Stimulated activated naive CD8-positive, alpha-beta T cell treated with anti-CD3 and anti-CD28 coated beads, Interleukin-15, Interleukin-2, amounts not matched to agents 100 ng/mL and 50 ng/mL, for 24 hours (primary cell): Measurements from ENCODE around the gene DISP3.

Experiments used
- H3K27ac Mint-ChIP-seq: one replicate; pipeline ENCODE4 v1.8.0; 2021; ENCODE audit warnings: mild to moderate bottlenecking, mixed read lengths
- H3K27me3 Mint-ChIP-seq: one replicate; pipeline ENCODE4 v1.8.0; 2021; ENCODE audit warnings: mixed read lengths
- H3K36me3 Mint-ChIP-seq: one replicate; pipeline ENCODE4 v1.8.0; 2021; ENCODE audit warnings: low read depth, mixed read lengths
- H3K4me1 Mint-ChIP-seq: one replicate; pipeline ENCODE4 v1.8.0; 2021; ENCODE audit warnings: low read depth, mixed read lengths
- H3K4me3 Mint-ChIP-seq: one replicate; pipeline ENCODE4 v1.8.0; 2021; ENCODE audit warnings: mild to moderate bottlenecking, mixed read lengths
- H3K9me3 Mint-ChIP-seq: one replicate; pipeline ENCODE4 v1.8.0; 2021; ENCODE audit warnings: mixed read lengths

The DISP3 gene

DNA sequence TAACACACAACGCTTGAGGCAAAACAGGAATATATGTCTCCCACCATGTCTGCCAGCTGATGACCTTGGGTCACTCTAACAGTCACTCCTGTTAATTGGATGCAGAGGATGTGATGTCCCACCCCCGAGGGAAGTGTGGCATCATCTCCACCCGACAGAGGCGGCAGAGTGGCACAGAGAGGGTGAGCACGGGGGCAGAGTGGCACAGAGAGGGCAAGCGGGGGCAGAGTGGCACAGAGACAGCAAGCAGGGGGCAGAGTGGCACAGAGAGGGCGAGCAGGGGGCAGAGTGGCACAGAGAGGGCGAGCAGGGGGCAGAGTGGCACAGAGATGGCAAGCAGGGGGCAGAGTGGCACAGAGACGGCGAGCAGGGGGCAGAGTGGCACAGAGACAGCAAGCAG, 44.3 kb downstream of the DISP3 start:
- no peaks in the 10 kb centered on the region for H3K4me1 Mint-ChIP-seq
- no peaks in the 10 kb centered on the region for H3K9me3 Mint-ChIP-seq
- no peak overlapping the region for H3K4me3 Mint-ChIP-seq
- no peaks in the 10 kb centered on the region for H3K36me3 Mint-ChIP-seq
- H3K27me3 Mint-ChIP-seq = no peaks in the 10 kb centered on the region
- no peak overlapping the region for H3K27ac Mint-ChIP-seq

DNA sequence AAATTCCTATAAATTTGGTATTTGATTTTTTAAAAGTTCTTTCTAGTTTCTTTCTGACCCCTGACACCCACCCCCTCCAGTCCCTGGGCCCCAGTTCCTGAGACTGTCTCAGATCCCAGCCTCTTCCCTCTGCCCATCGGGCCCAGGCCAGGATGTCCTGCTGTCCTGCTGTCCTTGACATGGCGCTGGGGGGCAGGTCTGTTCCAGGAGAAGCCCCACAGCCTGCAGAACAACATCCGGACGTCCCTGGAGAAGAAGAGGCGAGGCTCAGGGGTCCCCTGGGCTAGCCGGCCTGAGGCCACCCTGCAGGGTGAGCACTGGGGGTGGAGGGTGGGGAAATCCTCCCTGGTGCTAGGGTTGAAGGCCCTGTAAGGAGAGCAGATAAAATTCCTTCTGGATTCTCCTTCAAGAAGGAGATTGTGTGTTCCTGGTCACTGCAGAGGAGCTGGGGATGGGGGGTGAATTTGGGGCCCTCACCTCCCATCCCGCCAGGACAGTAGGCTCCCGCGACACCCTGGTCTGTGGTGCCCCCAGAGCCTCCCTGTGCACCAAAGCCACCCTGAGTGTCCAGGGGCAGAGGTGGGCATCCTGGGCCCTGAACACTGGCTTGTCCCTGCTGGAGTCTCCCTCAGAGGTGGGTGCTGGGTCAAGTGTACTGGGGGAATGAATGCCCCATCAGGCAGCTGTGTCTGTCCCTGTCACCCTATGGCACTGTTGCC, 45.0 kb downstream of the DISP3 start:
- Mint-ChIP-seq H3K9me3 (no peaks in the 10 kb centered on the region), H3K4me1 (no peaks in the 10 kb centered on the region), H3K27me3 (no peaks in the 10 kb centered on the region), H3K27ac (no peak overlapping the region), H3K36me3 (no peaks in the 10 kb centered on the region), H3K4me3 (no peak overlapping the region)

DNA sequence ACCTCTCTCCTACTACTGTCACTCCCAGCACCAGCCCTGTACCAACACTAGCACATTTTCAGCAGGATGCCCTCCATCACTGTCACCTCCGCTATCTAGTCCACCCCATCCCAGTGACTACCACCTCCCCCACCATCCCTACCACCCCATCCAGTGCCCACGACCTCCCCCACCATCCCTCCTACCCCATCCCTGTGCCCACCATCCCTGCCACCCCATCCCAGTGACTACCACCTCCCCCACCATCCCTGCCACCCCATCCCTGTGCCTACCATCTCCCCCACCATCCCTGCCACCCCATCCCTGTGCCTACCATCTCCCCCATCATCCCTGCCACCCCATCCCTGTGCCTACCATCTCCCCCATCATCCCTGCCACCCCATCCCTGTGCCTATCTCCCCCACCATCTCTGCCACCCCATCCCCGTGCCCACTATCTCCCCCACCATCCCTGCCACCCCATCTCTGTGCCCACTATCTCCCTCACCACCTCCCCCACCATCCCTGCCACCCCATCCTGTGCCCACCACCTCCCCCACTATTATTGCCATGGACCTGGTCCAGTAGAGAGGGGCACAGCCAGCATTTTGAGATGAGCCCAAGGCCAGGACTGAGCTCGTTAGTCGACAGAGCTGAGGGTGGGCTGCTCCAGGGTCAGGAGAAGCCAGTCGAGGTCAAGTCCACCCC, 45.7 kb downstream of the DISP3 start:
- no peaks in the 10 kb centered on the region for H3K36me3 Mint-ChIP-seq
- no peaks in the 10 kb centered on the region for H3K27me3 Mint-ChIP-seq
- no peak overlapping the region for H3K4me3 Mint-ChIP-seq
- H3K9me3 Mint-ChIP-seq = no peaks in the 10 kb centered on the region
- H3K27ac Mint-ChIP-seq = no peak overlapping the region
- no peaks in the 10 kb centered on the region for H3K4me1 Mint-ChIP-seq

DNA sequence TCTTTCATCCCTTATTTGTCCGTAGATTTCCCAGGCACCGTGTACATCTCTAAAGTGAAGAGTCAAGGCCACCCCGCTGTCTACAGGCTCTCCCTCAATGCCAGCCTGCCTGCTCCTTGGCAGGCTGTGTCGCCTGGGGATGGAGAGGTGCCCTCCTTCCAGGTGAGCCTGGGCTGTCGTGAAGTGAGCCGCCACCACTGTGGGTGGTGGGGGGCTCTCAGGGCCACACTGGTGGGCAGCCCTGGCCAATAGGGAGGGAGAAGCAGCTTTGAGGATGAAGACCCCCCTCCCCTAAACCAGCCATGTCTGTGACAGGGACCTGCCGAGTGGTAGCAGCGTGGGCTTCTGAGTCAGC, 46.2 kb downstream of the DISP3 start:
- Mint-ChIP-seq H3K27ac (no peak overlapping the region), H3K4me1 (no peaks in the 10 kb centered on the region), H3K9me3 (no peaks in the 10 kb centered on the region), H3K27me3 (no peaks in the 10 kb centered on the region), H3K4me3 (no peak overlapping the region), H3K36me3 (no peaks in the 10 kb centered on the region)

DNA sequence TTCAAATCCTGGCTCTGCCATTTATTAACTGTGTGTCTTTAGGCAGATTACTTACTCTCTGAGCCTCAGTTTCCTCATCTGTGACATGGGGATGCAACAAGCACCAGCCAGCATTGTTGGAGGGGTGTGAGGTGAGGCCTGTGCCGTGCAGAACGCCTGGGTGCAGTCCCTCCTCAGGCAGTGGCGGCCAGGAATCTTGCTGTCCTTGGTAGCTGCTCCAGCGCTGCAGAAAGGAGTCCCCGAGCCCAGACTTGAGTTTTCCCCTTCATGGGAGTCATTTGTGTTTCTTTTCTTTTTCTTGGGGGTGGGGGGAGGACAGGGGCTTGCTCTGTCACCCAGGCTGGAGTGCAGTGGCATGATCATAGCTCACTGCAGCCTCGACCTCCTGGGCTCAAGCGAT, 46.6 kb downstream of the DISP3 start:
- Mint-ChIP-seq H3K4me1 (no peaks in the 10 kb centered on the region), H3K27me3 (no peaks in the 10 kb centered on the region), H3K36me3 (no peaks in the 10 kb centered on the region), H3K4me3 (no peak overlapping the region), H3K27ac (no peak overlapping the region), H3K9me3 (no peaks in the 10 kb centered on the region)

DNA sequence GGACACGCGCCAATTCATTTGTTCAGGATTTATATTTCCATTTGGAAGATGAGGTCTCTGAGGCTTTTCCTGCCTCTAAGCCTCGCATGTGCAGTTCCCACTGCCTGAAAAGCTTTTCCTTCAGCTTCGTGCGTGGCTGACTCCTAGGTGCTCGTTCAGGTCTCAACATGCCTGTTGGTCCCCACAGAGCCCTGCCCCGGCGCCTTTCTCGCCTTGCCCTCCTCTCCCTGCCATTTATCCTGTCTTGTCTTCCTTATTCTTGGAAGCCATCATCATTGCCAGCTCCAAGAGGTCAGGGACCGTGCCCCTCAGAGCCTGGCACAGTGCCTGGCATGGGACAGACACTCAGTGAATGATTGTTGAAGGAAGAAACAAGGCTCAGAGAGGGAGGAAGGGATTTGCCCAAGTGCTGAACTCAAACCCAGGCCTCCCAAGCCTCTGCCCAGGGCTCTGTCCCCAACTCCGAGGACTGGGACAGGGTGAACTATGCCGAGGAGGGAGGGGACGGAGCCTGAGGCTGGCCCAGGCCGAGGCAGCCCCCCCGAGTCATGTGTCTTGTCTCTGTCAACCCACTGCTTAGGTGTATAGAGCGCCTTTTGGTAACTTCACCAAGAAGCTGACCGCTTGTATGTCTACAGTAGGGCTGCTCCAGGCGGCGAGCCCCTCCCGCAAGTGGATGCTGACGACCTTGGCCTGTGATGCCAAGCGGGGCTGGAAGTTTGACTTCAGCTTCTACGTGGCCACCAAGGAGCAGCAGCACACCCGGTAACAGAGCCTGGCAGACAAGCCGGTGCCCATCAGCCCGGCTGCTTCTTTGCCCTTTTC, 47.3 kb downstream of the DISP3 start:
- no peaks in the 10 kb centered on the region for H3K27me3 Mint-ChIP-seq
- H3K4me3 Mint-ChIP-seq = no peak overlapping the region
- H3K27ac Mint-ChIP-seq = no peak overlapping the region
- H3K4me1 Mint-ChIP-seq = no peaks in the 10 kb centered on the region
- H3K9me3 Mint-ChIP-seq = no peaks in the 10 kb centered on the region
- H3K36me3 Mint-ChIP-seq = no peaks in the 10 kb centered on the region

DNA sequence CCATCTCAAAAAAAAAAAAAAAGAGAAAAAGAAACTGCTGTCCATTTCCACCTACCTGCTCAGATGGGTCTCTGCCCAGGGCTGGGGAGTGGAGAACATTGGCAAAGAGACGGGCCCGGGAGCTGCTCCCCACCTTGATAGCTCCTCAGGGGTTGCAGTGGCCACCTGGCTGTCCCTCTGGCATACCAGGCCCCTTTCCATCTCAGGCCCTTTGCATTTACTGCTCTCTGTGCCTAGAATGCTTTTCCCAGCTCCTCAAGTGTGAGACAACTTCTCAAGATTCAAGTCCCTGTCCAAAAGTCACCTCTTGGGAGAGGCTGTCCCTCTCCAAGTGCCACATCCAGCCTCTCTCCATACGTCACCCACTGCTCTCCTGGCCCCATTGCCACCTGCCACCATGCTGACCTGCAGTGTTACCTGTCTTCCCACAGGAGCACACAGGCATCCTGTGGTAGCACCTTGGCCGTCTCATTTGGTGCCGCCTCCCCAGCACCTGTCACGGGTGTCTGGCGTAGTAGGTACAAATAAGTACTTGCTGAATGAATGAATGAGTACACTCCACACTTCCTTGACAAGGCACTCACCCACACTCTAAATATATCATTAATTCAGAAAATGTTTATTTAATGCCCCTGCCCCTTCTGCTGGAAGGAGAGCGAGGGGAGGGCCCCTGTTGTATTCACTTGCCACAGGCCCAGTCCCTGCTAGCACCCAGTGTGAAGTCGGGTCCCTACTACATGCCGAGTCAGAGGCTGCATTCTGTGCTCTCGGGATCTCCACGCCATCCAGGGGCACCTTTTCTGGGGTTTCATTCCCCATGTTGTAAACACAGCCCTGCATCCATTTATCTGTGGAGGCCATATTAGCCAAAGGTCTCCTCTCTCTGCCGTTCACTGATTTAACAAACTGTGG, 48.8 kb downstream of the DISP3 start:
- Mint-ChIP-seq H3K9me3 (no peaks in the 10 kb centered on the region), H3K36me3 (no peaks in the 10 kb centered on the region), H3K4me1 (no peaks in the 10 kb centered on the region), H3K4me3 (no peak overlapping the region), H3K27me3 (no peaks in the 10 kb centered on the region), H3K27ac (no peak overlapping the region)

DNA sequence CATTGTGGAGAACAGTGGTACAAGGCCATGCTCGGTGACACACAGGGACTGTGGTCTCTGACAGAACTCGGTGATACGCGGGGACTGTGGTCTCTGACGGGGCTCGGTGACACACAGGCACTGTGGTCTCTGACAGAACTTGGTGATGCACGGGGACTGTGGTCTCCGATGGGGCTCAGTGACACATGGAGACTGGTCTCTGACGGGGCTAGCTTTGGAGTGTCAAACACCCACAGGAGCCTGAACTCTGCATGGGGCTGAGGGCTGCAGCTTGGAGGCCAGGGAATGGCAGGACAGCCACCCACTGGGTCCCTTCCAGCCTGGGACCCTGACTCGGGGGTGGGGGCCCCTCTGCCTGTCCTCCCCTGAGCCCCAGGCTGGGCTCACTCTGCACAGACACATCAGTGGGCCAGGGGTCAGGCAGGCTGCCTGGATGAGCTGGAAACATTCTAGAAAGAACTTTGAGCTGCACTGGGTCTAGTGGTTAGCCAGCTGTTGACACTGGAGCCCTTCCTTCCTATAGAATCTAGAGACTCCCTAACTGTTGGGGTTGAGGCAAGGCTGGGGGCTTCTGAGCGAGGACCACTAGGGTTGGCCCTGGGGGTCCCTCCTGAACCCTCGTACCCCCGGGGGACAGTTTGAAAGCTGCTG, 49.8 kb downstream of the DISP3 start:
- Mint-ChIP-seq H3K9me3 (no peaks in the 10 kb centered on the region), H3K36me3 (no peaks in the 10 kb centered on the region), H3K27me3 (no peaks in the 10 kb centered on the region), H3K4me1 (no peaks in the 10 kb centered on the region), H3K27ac (no peak overlapping the region), H3K4me3 (no peak overlapping the region)

DNA sequence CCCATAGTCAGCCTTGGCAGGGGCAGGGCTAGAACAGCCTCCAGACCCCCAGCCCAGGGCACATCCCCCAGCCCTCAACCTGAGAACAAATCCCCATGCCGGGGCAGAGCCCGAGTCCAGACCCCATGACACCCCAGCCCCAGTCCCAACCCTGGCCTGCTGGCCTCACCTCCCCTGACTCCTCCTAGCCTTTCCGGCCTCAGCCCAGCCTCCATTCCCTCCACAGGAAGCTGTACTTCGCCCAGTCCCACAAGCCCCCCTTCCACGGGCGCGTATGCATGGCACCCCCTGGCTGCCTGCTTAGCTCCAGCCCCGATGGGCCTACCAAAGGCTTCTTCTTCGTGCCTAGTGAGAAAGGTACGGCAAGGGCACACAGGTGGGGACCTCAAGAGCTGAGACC, 50.4 kb downstream of the DISP3 start:
- no peaks in the 10 kb centered on the region for H3K9me3 Mint-ChIP-seq
- no peaks in the 10 kb centered on the region for H3K27me3 Mint-ChIP-seq
- H3K4me3 Mint-ChIP-seq = no peak overlapping the region
- no peak overlapping the region for H3K27ac Mint-ChIP-seq
- H3K4me1 Mint-ChIP-seq = no peaks in the 10 kb centered on the region
- no peaks in the 10 kb centered on the region for H3K36me3 Mint-ChIP-seq

DNA sequence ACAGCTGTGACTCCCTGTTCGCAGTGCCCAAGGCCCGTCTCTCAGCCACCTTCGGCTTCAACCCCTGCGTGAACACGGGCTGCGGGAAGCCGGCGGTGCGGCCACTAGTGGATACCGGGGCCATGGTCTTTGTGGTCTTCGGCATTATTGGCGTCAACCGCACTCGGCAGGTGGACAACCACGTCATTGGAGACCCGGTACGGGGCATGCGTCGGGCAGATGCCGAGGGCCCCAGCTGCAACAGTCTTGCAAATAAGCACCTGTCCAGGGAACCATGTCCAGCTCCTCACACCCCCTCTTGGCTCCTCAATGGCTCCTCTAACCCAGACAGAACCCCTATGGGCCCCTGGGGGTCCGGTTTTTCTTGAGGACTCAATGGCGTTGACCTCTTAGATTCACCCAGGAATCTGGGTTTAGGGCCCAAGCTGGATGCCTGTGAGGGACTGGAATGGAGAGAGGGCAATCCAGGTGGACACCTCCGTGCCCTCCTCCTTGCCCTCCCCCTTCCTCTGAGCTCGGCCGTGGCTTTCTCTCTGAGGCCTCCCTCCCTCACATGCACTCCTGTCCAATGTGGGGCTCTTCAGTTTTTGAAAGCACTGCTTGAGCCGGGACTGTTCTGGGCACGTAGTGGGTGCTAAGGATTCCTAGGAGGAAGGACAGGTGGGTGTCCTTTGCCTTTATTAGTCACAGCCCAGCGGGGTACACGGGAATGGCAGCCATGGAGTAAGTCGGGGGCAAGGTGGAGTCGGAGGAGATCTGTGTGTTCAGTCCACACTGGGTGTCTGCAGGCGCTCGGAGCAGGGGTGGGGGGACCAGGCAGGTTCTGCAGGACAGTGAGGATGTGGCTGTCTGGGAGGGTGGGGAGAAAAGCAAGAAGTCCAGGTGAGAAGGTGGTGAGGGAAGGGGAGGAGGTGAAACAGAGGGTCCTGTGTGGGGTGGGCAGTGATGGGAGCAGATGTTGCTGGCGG, 51.1 kb downstream of the DISP3 start:
- no peaks in the 10 kb centered on the region for H3K4me1 Mint-ChIP-seq
- no peaks in the 10 kb centered on the region for H3K36me3 Mint-ChIP-seq
- no peaks in the 10 kb centered on the region for H3K9me3 Mint-ChIP-seq
- H3K4me3 Mint-ChIP-seq = no peak overlapping the region
- no peaks in the 10 kb centered on the region for H3K27me3 Mint-ChIP-seq
- H3K27ac Mint-ChIP-seq = no peak overlapping the region

DNA sequence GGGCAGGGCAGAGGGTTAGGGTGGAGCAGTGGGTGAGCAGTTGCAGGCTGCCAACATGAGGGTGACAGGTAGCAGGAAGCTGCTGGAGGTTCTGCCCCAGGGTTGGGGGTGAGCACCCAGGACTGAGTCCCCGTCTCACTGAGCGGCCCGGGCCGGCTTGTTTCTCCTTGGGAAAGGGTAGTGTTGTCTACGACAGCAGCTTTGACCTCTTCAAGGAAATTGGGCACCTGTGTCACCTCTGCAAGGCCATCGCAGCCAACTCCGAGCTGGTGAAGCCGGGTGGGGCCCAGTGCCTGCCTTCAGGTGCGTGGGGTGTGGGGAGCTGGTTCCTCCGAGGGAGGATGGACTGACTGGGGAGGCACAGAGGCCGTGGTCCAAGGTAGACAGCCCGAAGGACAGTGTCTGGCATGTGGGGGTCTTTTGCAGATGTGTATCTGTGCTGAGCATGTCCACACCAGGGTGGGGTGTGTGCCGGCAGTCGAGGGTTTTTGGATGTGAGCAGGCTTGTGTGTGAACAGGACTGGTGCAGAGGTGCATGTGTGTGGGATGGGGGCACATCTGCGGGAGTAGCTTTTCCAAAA, 51.9 kb downstream of the DISP3 start:
- H3K9me3 Mint-ChIP-seq = no peaks in the 10 kb centered on the region
- no peaks in the 10 kb centered on the region for H3K27me3 Mint-ChIP-seq
- H3K4me3 Mint-ChIP-seq = no peak overlapping the region
- H3K27ac Mint-ChIP-seq = no peak overlapping the region
- H3K36me3 Mint-ChIP-seq = no peaks in the 10 kb centered on the region
- no peaks in the 10 kb centered on the region for H3K4me1 Mint-ChIP-seq

DNA sequence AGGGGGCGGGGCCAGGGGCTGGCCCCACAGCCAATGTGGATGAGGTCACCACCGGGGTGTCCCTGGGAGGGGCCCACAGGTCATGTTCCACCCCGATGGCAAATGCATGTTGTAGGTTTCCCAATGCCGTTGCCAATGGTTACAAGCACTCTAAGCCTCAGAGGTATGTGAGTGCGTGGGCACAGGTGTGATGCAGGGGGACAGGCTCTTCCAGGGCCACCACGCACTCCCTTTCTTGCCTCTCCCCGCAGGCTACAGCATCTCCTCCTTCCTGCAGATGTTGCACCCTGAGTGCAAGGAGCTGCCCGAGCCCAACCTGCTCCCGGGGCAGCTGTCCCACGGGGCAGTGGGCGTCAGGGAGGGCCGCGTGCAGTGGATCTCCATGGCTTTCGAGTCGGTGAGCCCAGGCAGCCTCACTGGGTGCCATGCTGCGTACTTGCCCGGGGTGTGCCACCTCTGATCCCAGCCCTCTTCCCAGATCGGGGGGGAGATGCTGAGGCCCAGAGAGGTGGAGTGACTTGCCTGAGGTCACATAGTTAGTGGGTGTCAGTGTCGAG, 52.4 kb downstream of the DISP3 start:
- Mint-ChIP-seq H3K36me3 (no peaks in the 10 kb centered on the region), H3K9me3 (no peaks in the 10 kb centered on the region), H3K4me1 (no peaks in the 10 kb centered on the region), H3K27me3 (no peaks in the 10 kb centered on the region), H3K4me3 (no peak overlapping the region), H3K27ac (no peak overlapping the region)

DNA sequence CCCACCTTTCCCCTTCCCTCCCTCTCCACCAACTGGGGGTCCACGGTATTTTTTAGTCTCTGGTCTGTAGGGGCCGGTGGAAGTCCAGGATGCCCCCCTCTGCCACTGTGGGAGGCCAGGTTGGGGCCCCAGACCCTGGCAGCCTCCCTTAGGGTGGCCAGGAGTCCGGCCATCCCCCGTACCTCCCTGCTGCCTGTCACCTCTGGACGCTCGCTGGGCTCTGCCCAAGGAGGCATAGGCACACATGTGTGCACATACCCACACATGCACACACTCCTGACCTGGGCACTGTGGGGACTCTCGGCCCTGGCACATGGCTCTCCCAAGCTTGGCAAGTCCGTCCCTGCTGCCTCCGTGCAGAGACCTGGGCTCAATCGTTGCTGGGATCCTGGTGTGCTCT, 53.0 kb downstream of the DISP3 start:
- Mint-ChIP-seq H3K4me1 (no peaks in the 10 kb centered on the region), H3K4me3 (no peak overlapping the region), H3K27me3 (no peaks in the 10 kb centered on the region), H3K9me3 (no peaks in the 10 kb centered on the region), H3K27ac (no peak overlapping the region), H3K36me3 (no peaks in the 10 kb centered on the region)
